ENCODE data around the gene EPB42.

The EPB42 gene

GRCh38 chr15:43266834-43267233 is 46.0 kb upstream of the EPB42 start, which contains the start of gene TGM5:
Gene TGM5 (minus strand): TSS chr15:43266928. CDS start chr15:43266849, 79 bp downstream.
- Histone ChIP-seq H2AFZ (ENCODE audit: low read length) (no peak within 1 kb of the TSS), H2BK15ac (ENCODE audit: low read length) (no peak within 1 kb of the TSS)

GRCh38 chr15:43266386-43266785 is 45.6 kb upstream of the EPB42 start:
- H3K27ac ChIP-seq (replicated peaks; ENCODE audit: low read length) = no peak overlapping the region
- H2BK15ac ChIP-seq (ENCODE audit: low read length) = no peak overlapping the region
- no peak overlapping the region for H2BK5ac ChIP-seq (ENCODE audit: low read length)
- H3K4me1 ChIP-seq (ENCODE audit: control insufficient read depth in 2 of 2, insufficient read depth in 1 of 2, low read depth in 1 of 2, low read length in 2 of 2) = no peaks in the 10 kb centered on the region
- no peak overlapping the region for H3K14ac ChIP-seq (ENCODE audit: low read length)
- H2BK120ac ChIP-seq (ENCODE audit: low read depth, low read length) = no peak overlapping the region
- no peak for DNase-seq (ENCODE audit: low spot score)
- no peak overlapping the region for H4K91ac ChIP-seq (ENCODE audit: low read depth, low read length, poor library complexity)
- H3K4me3 ChIP-seq (ENCODE audit: low read length in 2 of 2) = no peak overlapping the region
- no peak overlapping the region for H3K4me2 ChIP-seq (ENCODE audit: insufficient read depth, low read length, poor library complexity, severe bottlenecking)
- H3K36me3 ChIP-seq (replicated peaks in 1 of 2; ENCODE audit: control insufficient read depth in 2 of 2, insufficient read depth in 2 of 2, low read length in 2 of 2) = no peaks in the 10 kb centered on the region
- peaks cover 0 to 51% (median 2%) of the 10 kb centered on the region in 3 experiments for H3K27me3 ChIP-seq (ENCODE audit: control insufficient read depth in 3 of 3, insufficient read depth in 3 of 3, low read depth in 1 of 3, low read length in 3 of 3)
- no peak overlapping the region for H3K18ac ChIP-seq (ENCODE audit: low read length)
- no peak overlapping the region for H3K9ac ChIP-seq (ENCODE audit: low read depth, low read length, poor library complexity)
- no peak overlapping the region for H2AFZ ChIP-seq (ENCODE audit: low read length)
- WGBS, 2 donors (ENCODE audit: extremely low coverage in 2 of 2, insufficient read length in 2 of 2, insufficient replicate concordance in 1 of 2) = no CpG with 5 or more reads among the region's 2 CpGs
- H3K9me3 ChIP-seq (replicated peaks in 1 of 2; ENCODE audit: control insufficient read depth in 2 of 2, insufficient read depth in 1 of 2, low read depth in 1 of 2, low read length in 2 of 2) = no peaks in the 10 kb centered on the region
- H3K79me1 ChIP-seq (ENCODE audit: low read depth, low read length) = no peaks in the 10 kb centered on the region
- H2BK12ac ChIP-seq (ENCODE audit: low read length) = no peak overlapping the region
- no peak overlapping the region for H3K4ac ChIP-seq (ENCODE audit: low read length)
- H4K8ac ChIP-seq (ENCODE audit: low read depth, low read length) = no peak overlapping the region
- no peak overlapping the region for H2AK5ac ChIP-seq (ENCODE audit: low read depth, low read length)
- H3K23ac ChIP-seq (ENCODE audit: low read depth, low read length, poor library complexity) = no peak overlapping the region

More at GRCh38 chr15:43266834-43267233, 46.0 kb upstream of the EPB42 start, which contains the start of gene TGM5:
- no peak within 1 kb of the TSS for H3K4me2 ChIP-seq (ENCODE audit: insufficient read depth, low read length, poor library complexity, severe bottlenecking)
- H4K91ac ChIP-seq (ENCODE audit: low read depth, low read length, poor library complexity) = no peak within 1 kb of the TSS
- no peak within 1 kb of the TSS for H3K27ac ChIP-seq (replicated peaks; ENCODE audit: low read length)
- no peaks in the 10 kb centered on the region for H3K79me1 ChIP-seq (ENCODE audit: low read depth, low read length)
- no peaks in the 10 kb centered on the region for H3K36me3 ChIP-seq (replicated peaks in 1 of 2; ENCODE audit: control insufficient read depth in 2 of 2, insufficient read depth in 2 of 2, low read length in 2 of 2)
- H3K27me3 ChIP-seq (ENCODE audit: control insufficient read depth in 3 of 3, insufficient read depth in 3 of 3, low read depth in 1 of 3, low read length in 3 of 3) = peaks cover 0 to 48% (median 2%) of the 10 kb centered on the region in 3 experiments
- no peak within 1 kb of the TSS for H3K18ac ChIP-seq (ENCODE audit: low read length)
- H2BK5ac ChIP-seq (ENCODE audit: low read length) = no peak within 1 kb of the TSS
- no peak within 1 kb of the TSS for H2BK12ac ChIP-seq (ENCODE audit: low read length)
- no peak within 1 kb of the TSS for H3K9ac ChIP-seq (ENCODE audit: low read depth, low read length, poor library complexity)
- H3K9me3 ChIP-seq (replicated peaks in 1 of 2; ENCODE audit: control insufficient read depth in 2 of 2, insufficient read depth in 1 of 2, low read depth in 1 of 2, low read length in 2 of 2) = no peaks in the 10 kb centered on the region
- no peak within 1 kb of the TSS for H4K8ac ChIP-seq (ENCODE audit: low read depth, low read length)
- WGBS, 2 donors (ENCODE audit: extremely low coverage in 2 of 2, insufficient read length in 2 of 2, insufficient replicate concordance in 1 of 2) = no CpG with 5 or more reads among the region's 8 CpGs
- no peak within 1 kb of the TSS for H3K4me3 ChIP-seq (ENCODE audit: low read length in 2 of 2)
- no peak within 1 kb of the TSS for H2AK5ac ChIP-seq (ENCODE audit: low read depth, low read length)
- DNase-seq (ENCODE audit: low spot score) = no peak
- no peak within 1 kb of the TSS for H3K23ac ChIP-seq (ENCODE audit: low read depth, low read length, poor library complexity)
- no peaks in the 10 kb centered on the region for H3K4me1 ChIP-seq (ENCODE audit: control insufficient read depth in 2 of 2, insufficient read depth in 1 of 2, low read depth in 1 of 2, low read length in 2 of 2)
- peak within 1 kb of the TSS; percentile 59 for H3K14ac ChIP-seq (ENCODE audit: low read length)
- H2BK120ac ChIP-seq (ENCODE audit: low read depth, low read length) = no peak within 1 kb of the TSS
- no peak within 1 kb of the TSS for H3K4ac ChIP-seq (ENCODE audit: low read length)

DNA sequence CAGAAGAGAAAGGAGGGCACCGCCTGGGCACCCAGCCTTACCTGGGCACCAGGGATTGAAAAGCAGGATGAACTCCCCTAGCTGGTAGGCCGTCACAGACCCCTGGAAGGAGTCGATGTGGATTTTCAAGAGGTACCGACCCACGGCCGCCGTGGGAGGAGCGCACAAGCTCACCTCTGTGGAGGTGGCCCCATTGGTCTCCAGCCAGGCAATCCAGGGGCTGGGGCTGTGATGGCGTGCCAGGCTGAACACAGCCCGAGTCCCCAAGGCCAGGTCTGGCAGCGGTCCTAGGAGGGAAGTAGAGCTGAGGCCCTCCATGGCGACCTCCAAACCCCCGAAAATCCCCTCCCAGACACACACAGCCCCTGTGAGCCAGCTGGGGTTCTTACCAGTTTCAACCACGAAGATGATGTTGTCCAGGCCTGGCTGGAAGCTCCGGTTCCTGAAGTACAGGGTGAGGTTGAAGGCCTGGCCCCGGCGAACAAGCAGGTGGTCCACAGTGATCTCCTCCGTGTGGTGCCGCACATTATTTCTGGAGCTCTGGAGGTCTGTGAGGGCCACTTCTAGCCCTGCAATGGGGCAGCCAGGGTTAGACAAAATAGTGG is 39.3 kb upstream of the EPB42 start:
- no peak overlapping the region for H2AFZ ChIP-seq (ENCODE audit: low read length)
- no peaks in the 10 kb centered on the region for H3K4me1 ChIP-seq (ENCODE audit: control insufficient read depth in 2 of 2, insufficient read depth in 1 of 2, low read depth in 1 of 2, low read length in 2 of 2)
- no peak overlapping the region for H3K9ac ChIP-seq (ENCODE audit: low read depth, low read length, poor library complexity)
- H3K36me3 ChIP-seq (replicated peaks in 1 of 2; ENCODE audit: control insufficient read depth in 2 of 2, insufficient read depth in 2 of 2, low read length in 2 of 2) = no peaks in the 10 kb centered on the region
- no peak overlapping the region for H3K27ac ChIP-seq (replicated peaks; ENCODE audit: low read length)
- WGBS, 2 donors (ENCODE audit: extremely low coverage in 2 of 2, insufficient read length in 2 of 2, insufficient replicate concordance in 1 of 2) = no CpG with 5 or more reads among the region's 19 CpGs
- no peak overlapping the region for H3K4ac ChIP-seq (ENCODE audit: low read length)
- H3K23ac ChIP-seq (ENCODE audit: low read depth, low read length, poor library complexity) = no peak overlapping the region
- peaks cover 0 to 22% (median 0%) of the 10 kb centered on the region in 3 experiments for H3K27me3 ChIP-seq (ENCODE audit: control insufficient read depth in 3 of 3, insufficient read depth in 3 of 3, low read depth in 1 of 3, low read length in 3 of 3)
- peak overlapping the region; percentile 59 for H4K91ac ChIP-seq (ENCODE audit: low read depth, low read length, poor library complexity)
- H2BK15ac ChIP-seq (ENCODE audit: low read length) = no peak overlapping the region
- no peak overlapping the region for H3K4me2 ChIP-seq (ENCODE audit: insufficient read depth, low read length, poor library complexity, severe bottlenecking)
- H2BK5ac ChIP-seq (ENCODE audit: low read length) = no peak overlapping the region
- no peak overlapping the region for H2BK12ac ChIP-seq (ENCODE audit: low read length)
- no peaks in the 10 kb centered on the region for H3K79me1 ChIP-seq (ENCODE audit: low read depth, low read length)
- no peak overlapping the region for H4K8ac ChIP-seq (ENCODE audit: low read depth, low read length)
- no peak overlapping the region for H3K18ac ChIP-seq (ENCODE audit: low read length)
- no peaks in the 10 kb centered on the region for H3K9me3 ChIP-seq (replicated peaks in 1 of 2; ENCODE audit: control insufficient read depth in 2 of 2, insufficient read depth in 1 of 2, low read depth in 1 of 2, low read length in 2 of 2)
- peak overlapping the region; percentile 52 for H2AK5ac ChIP-seq (ENCODE audit: low read depth, low read length)
- DNase-seq (ENCODE audit: low spot score) = no peak
- no peak overlapping the region for H3K4me3 ChIP-seq (ENCODE audit: low read length in 2 of 2)
- H3K14ac ChIP-seq (ENCODE audit: low read length) = no peak overlapping the region
- H2BK120ac ChIP-seq (ENCODE audit: low read depth, low read length) = no peak overlapping the region

- DNase-seq (ENCODE audit: low spot score) = no peak
- H3K18ac ChIP-seq (ENCODE audit: low read length) = no peak overlapping the region
- no peak overlapping the region for H2BK120ac ChIP-seq (ENCODE audit: low read depth, low read length)
- no peaks in the 10 kb centered on the region for H3K36me3 ChIP-seq (replicated peaks in 1 of 2; ENCODE audit: control insufficient read depth in 2 of 2, insufficient read depth in 2 of 2, low read length in 2 of 2)
- H3K4me1 ChIP-seq (ENCODE audit: control insufficient read depth in 2 of 2, insufficient read depth in 1 of 2, low read depth in 1 of 2, low read length in 2 of 2) = no peaks in the 10 kb centered on the region
- no peak overlapping the region for H4K8ac ChIP-seq (ENCODE audit: low read depth, low read length)
- H2AK5ac ChIP-seq (ENCODE audit: low read depth, low read length) = no peak overlapping the region
- H4K91ac ChIP-seq (ENCODE audit: low read depth, low read length, poor library complexity) = no peak overlapping the region
- H3K79me1 ChIP-seq (ENCODE audit: low read depth, low read length) = no peaks in the 10 kb centered on the region
- H3K4ac ChIP-seq (ENCODE audit: low read length) = no peak overlapping the region
- no peak overlapping the region for H2BK5ac ChIP-seq (ENCODE audit: low read length)
- no CpG with 5 or more reads among the region's 8 CpGs for WGBS, 2 donors (ENCODE audit: extremely low coverage in 2 of 2, insufficient read length in 2 of 2, insufficient replicate concordance in 1 of 2)
- H2BK15ac ChIP-seq (ENCODE audit: low read length) = no peak overlapping the region
- no peak overlapping the region for H3K4me3 ChIP-seq (ENCODE audit: low read length in 2 of 2)
- H3K14ac ChIP-seq (ENCODE audit: low read length) = peak overlapping the region; percentile 31
- H3K9ac ChIP-seq (ENCODE audit: low read depth, low read length, poor library complexity) = no peak overlapping the region
- H3K9me3 ChIP-seq (replicated peaks in 1 of 2; ENCODE audit: control insufficient read depth in 2 of 2, insufficient read depth in 1 of 2, low read depth in 1 of 2, low read length in 2 of 2) = no peaks in the 10 kb centered on the region
- H3K27ac ChIP-seq (replicated peaks; ENCODE audit: low read length) = no peak overlapping the region
- H3K27me3 ChIP-seq (ENCODE audit: control insufficient read depth in 3 of 3, insufficient read depth in 3 of 3, low read depth in 1 of 3, low read length in 3 of 3) = peaks cover 0 to 25% (median 0%) of the 10 kb centered on the region in 3 experiments
- no peak overlapping the region for H2AFZ ChIP-seq (ENCODE audit: low read length)
- H3K4me2 ChIP-seq (ENCODE audit: insufficient read depth, low read length, poor library complexity, severe bottlenecking) = no peak overlapping the region
- no peak overlapping the region for H2BK12ac ChIP-seq (ENCODE audit: low read length)
- no peak overlapping the region for H3K23ac ChIP-seq (ENCODE audit: low read depth, low read length, poor library complexity)
Measured at GRCh38 chr15:43258781-43259180, 38.0 kb upstream of the EPB42 start.

Measured in neuronal stem cell (in vitro differentiated cells).